Measurements from ENCODE around the gene OSM. TPM values are rescaled to one million over a fixed set of nuclear protein-coding genes. Genes with fewer than 3 reads are reported as not detected.

The OSM gene
- total RNA-seq (0.22 TPM), polyA plus RNA-seq (ENCODE audit: insufficient read depth in 1 of 8, insufficient read length in 8 of 8, low replicate concordance in 1 of 8) (1 to 10 TPM in 1 of 8 donors, under 1 TPM in 6, not detected in 1; 0.09 to 1.5 (median 0.34) TPM)
- long read RNA-seq, donor 1 = 0 reads
- long read RNA-seq, donor 2 = 0 reads
- long read RNA-seq, donor 3, partial matches to known transcripts = 0 of 1 reads
- long read RNA-seq, donor 3, other reads (novel, unspliced or antisense) = 0 of 1 reads
- long read RNA-seq, donor 4 = 0 reads
- long read RNA-seq, donor 5 = 0 reads
- long read RNA-seq, donor 6 = 0 reads
- long read RNA-seq, donor 7 = 0 reads
- long read RNA-seq, donor 8 = 0 reads
- long read RNA-seq, donor 9 = 0 reads
- long read RNA-seq, donor 10 = 0 reads
- long read RNA-seq, donor 11 = 0 reads

DNA sequence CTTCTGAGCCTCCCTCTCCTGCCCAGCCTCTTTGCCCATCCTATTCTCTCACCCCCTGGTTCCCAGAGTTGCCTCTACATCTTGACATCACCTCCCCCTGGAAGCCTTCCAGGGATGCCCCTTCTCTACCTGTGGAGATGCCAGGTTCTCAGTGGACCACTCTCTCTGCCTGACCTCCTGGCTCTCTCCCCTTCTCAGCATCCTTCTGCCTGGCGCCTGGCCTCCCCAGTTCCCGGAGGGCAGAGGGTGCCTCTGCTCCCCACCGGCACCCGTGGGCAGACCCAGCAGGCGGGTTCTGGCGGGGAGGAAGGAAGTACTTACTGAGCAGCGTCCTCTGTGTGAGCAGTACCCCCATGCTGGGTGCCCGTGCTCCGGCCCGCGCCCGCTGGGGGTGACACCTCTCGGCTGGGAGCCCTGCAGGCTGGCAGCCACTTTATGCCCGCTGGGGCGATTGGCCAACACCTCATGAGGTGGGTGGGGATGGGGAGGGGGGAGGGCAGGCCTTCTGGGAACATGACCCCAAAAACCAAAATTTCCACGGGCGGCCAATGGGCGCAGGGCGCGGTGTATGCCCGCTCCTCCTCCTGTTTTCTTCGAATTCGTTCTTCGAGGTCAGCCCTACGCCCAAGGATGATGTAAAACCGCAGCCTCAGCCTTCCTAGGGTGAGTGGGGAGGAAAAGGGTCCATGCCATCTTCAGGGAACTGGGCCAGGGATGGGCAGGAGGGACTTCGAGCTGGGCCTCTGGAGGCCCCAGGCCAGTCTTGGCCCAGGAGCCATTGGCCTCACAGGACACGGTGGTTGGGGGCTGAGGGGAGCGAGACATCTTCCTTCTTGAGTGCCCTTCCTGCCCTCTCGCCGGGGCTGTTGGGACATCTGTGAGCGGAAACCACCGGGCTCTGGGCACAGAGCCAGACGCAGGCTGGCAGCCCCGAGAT is at the start of gene OSM:
OSM (minus strand) TSS at position 407 of the 937 bp plus-strand sequence; CDS start at position 355, 52 bp downstream.
- no peaks in the 10 kb centered on the region for H3K9me3 ChIP-seq (replicated peaks; ENCODE audit: control insufficient read depth, low read depth, low read length)
- 71% methylated on average over 33 of the region's 35 CpGs for WGBS (ENCODE audit: insufficient coverage)
- H3K4me3 ChIP-seq (ENCODE audit: low read length) = peak within 1 kb of the TSS; percentile 33
- peaks cover 11% of the 10 kb centered on the region for H3K27me3 ChIP-seq (ENCODE audit: control insufficient read depth, insufficient read depth, low read length)
- peak within 1 kb of the TSS; percentile 47 for H3K27ac ChIP-seq (ENCODE audit: low read length)
- H3K36me3 ChIP-seq (ENCODE audit: control insufficient read depth, insufficient read depth, low read length) = no peaks in the 10 kb centered on the region
- DNase-seq = peak; percentile 64
- H3K4me1 ChIP-seq (ENCODE audit: control insufficient read depth, insufficient read depth, low read length) = peaks cover 3% of the 10 kb centered on the region

DNA sequence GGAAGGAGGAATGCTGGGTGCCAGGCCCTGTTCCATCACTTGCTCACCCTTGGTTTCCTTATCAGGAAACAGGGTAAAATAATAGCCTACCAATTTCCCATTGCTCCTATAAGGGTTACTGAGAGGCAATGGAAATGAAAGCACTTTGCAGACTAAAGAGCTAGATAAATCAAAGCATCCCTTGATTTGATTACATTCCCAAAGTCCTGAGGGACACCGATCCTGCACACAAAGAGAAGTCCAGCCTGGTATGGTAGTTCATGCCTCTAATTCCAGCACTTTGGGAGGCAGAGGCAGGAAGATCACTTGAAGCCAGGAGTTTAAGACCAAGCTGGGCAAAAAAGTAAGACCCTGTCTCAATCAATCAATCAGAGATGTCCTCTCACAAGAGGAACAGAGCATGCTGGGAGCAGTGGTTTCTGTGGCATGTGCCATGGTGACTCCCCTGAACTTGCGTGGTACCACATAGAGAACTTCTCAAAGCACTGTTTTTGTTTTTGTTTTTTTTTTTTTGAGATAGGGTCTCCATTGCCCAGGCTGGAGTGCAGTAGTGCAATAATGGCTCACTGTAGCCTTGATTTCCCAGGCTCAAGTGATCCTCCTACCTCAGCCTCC is 49.4 kb upstream of the OSM start:
- H3K27me3 ChIP-seq (ENCODE audit: control insufficient read depth, insufficient read depth, low read length) = no peaks in the 10 kb centered on the region
- peaks cover 8% of the 10 kb centered on the region for H3K4me1 ChIP-seq (ENCODE audit: control insufficient read depth, insufficient read depth, low read length)
- peaks cover 11% of the 10 kb centered on the region for H3K36me3 ChIP-seq (ENCODE audit: control insufficient read depth, insufficient read depth, low read length)
- DNase-seq = no peak
- no CpG with 5 or more reads among the region's 2 CpGs for WGBS (ENCODE audit: insufficient coverage)
- no peak overlapping the region for H3K4me3 ChIP-seq (ENCODE audit: low read length)
- no peak overlapping the region for H3K27ac ChIP-seq (ENCODE audit: low read length)
- no peaks in the 10 kb centered on the region for H3K9me3 ChIP-seq (replicated peaks; ENCODE audit: control insufficient read depth, low read depth, low read length)

- Histone ChIP-seq H3K36me3 (ENCODE audit: control insufficient read depth, insufficient read depth, low read length) (peaks cover 7% of the 10 kb centered on the region), H3K27ac (ENCODE audit: low read length) (no peak overlapping the region), H3K9me3 (replicated peaks; ENCODE audit: control insufficient read depth, low read depth, low read length) (no peaks in the 10 kb centered on the region), H3K4me3 (ENCODE audit: low read length) (no peak overlapping the region), H3K4me1 (ENCODE audit: control insufficient read depth, insufficient read depth, low read length) (peaks cover 14% of the 10 kb centered on the region), H3K27me3 (ENCODE audit: control insufficient read depth, insufficient read depth, low read length) (no peaks in the 10 kb centered on the region)
- no peak for DNase-seq
- 83% methylated on average over 3 of the region's 8 CpGs for WGBS (ENCODE audit: insufficient coverage)
Measured at GRCh38 chr22:30314915-30315314, 48.3 kb upstream of the OSM start.

DNA sequence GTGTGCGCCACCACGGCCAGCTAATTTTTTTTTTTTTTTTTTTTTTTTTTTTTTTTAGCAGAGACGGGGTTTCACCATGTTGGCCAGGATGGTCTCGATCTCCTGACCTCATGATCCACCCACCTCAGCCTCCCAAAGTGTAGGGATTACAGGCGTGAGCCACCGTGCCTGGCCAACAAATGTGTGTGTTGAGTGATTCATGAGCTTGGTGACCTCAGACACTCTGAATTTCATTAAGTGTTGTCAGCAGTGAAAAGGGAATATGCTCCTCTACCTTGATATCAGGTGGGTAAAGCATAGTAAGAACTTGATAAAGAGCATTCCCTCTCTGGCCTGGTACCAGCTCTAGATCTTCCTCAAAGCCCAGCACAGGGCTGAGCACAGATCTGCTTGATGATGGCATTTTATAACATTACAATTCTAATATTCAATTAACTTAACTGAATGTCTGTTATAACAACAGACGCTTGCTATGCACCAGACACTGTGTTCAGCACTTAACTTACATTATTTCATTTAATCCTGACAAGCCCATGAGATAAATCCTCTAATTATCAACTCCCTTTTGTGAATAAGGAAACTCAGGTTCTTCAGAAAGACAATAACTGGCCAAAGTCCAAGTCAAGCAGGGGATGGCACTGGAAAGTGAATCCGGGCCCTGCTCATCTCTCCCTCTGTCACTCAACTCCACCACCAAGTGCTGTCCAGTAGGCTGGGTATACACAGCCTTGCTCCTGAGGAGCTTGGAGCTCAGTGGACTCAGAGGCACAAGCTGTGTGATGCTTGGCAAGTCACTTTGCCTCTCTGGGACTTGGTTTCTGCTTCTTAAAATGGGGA is 47.1 kb upstream of the OSM start:
- H3K9me3 ChIP-seq (replicated peaks; ENCODE audit: control insufficient read depth, low read depth, low read length) = no peaks in the 10 kb centered on the region
- peaks cover 17% of the 10 kb centered on the region for H3K4me1 ChIP-seq (ENCODE audit: control insufficient read depth, insufficient read depth, low read length)
- no peak overlapping the region for H3K27ac ChIP-seq (ENCODE audit: low read length)
- DNase-seq = no peak
- no CpG with 5 or more reads among the region's 8 CpGs for WGBS (ENCODE audit: insufficient coverage)
- H3K4me3 ChIP-seq (ENCODE audit: low read length) = no peak overlapping the region
- no peaks in the 10 kb centered on the region for H3K36me3 ChIP-seq (ENCODE audit: control insufficient read depth, insufficient read depth, low read length)
- H3K27me3 ChIP-seq (ENCODE audit: control insufficient read depth, insufficient read depth, low read length) = no peaks in the 10 kb centered on the region

GRCh38 chr22:30312053-30312452 is 45.4 kb upstream of the OSM start:
- peaks cover 22% of the 10 kb centered on the region for H3K4me1 ChIP-seq (ENCODE audit: control insufficient read depth, insufficient read depth, low read length)
- H3K27ac ChIP-seq (ENCODE audit: low read length) = no peak overlapping the region
- H3K36me3 ChIP-seq (ENCODE audit: control insufficient read depth, insufficient read depth, low read length) = no peaks in the 10 kb centered on the region
- no peak overlapping the region for H3K4me3 ChIP-seq (ENCODE audit: low read length)
- DNase-seq = no peak
- no peaks in the 10 kb centered on the region for H3K27me3 ChIP-seq (ENCODE audit: control insufficient read depth, insufficient read depth, low read length)
- 90% methylated on average over 4 of the region's 6 CpGs for WGBS (ENCODE audit: insufficient coverage)
- no peaks in the 10 kb centered on the region for H3K9me3 ChIP-seq (replicated peaks; ENCODE audit: control insufficient read depth, low read depth, low read length)

DNA sequence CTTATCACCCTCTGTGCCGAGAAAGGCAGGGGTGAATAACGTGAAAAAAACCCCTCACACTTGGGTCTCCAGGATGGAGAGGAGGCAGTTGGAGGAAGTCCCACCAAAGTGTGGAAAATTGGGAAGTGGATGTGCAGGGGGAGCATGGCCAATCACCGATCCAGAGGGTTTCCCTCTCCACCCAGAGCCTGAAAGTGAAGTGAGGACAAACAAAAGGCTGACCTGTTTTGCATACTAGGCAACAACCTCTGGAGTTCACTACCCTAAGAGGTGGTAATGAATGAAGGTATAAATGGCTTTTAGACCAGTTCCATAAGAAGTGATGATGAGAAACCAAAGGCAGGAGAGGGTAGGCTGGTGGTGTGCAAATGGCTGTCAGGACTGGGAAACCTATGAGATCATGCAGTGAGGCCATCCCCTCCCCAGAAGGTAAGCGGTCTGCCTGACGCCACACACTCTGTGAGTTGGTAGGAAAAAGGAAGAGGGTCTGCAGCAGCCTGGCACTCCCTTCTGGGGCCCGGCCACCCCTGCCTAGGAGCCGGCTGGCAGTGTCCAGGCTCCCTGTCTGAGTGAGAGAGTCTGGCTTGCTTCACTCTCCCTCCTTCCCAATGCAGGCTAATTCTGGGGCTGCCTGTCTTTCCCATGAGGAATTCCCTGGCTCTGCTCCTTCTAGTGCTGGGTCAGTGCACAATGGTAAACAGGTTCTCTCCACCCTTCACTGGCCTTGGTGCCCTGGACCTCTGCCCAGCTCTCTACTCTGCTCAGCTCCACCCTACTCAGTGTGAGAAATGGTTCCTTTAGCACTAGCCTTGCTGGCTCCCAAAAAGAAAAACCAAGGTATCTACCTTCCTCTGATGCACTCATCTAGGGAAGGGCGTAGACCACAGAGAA is 44.5 kb upstream of the OSM start:
- Histone ChIP-seq H3K27me3 (ENCODE audit: control insufficient read depth, insufficient read depth, low read length) (no peaks in the 10 kb centered on the region), H3K27ac (ENCODE audit: low read length) (peak overlapping the region; percentile 20), H3K36me3 (ENCODE audit: control insufficient read depth, insufficient read depth, low read length) (no peaks in the 10 kb centered on the region), H3K9me3 (replicated peaks; ENCODE audit: control insufficient read depth, low read depth, low read length) (no peaks in the 10 kb centered on the region), H3K4me1 (ENCODE audit: control insufficient read depth, insufficient read depth, low read length) (peaks cover 24% of the 10 kb centered on the region), H3K4me3 (ENCODE audit: low read length) (no peak overlapping the region)
- WGBS (ENCODE audit: insufficient coverage) = 73% methylated on average over 3 of the region's 8 CpGs
- DNase-seq = no peak

GRCh38 chr22:30309951-30310741 is 43.5 kb upstream of the OSM start:
- 49% methylated on average over 2 of the region's 7 CpGs for WGBS (ENCODE audit: insufficient coverage)

DNA sequence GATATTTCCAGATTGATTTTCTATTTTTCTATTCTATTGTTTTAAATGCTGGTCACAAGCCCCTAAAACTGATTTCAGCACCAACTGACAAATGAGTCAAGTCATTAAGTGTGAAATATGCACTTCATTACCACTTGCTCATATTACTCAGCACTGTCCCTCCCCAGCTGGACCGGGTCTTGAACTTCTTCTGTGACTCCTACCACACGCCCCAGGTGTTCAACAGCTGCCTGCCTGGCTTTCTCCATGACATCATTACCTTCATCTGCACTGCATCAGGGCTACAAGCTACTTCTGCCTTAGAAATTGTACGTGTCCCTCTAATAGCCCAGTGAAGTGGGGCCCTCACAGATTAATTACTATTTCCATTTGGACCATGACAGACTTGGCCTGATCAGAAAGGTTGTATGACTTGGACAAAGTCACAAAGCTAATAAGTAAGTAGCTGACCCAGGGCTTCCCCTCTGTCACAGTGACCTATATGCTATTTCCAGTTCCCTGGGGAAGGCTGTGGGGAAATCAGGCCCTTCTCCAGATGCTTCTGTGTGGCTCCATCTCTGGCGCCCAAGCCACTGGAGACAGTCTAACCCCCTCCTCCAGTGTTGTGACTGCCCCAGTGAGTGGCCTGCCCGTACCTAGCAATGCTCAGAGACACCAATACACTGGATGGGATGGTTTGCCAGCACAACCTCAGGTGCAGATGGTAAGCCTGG is 42.0 kb upstream of the OSM start:
- Histone ChIP-seq H3K4me1 (ENCODE audit: control insufficient read depth, insufficient read depth, low read length) (peaks cover 37% of the 10 kb centered on the region), H3K4me3 (ENCODE audit: low read length) (no peak overlapping the region), H3K9me3 (replicated peaks; ENCODE audit: control insufficient read depth, low read depth, low read length) (no peaks in the 10 kb centered on the region), H3K36me3 (ENCODE audit: control insufficient read depth, insufficient read depth, low read length) (no peaks in the 10 kb centered on the region), H3K27me3 (ENCODE audit: control insufficient read depth, insufficient read depth, low read length) (no peaks in the 10 kb centered on the region), H3K27ac (ENCODE audit: low read length) (no peak overlapping the region)
- WGBS (ENCODE audit: insufficient coverage) = 31% methylated on average over 4 of the region's 5 CpGs
- no peak for DNase-seq

More at GRCh38 chr22:30309951-30310741, 43.5 kb upstream of the OSM start:
- H3K4me3 ChIP-seq (ENCODE audit: low read length) = no peak overlapping the region
- peaks cover 31% of the 10 kb centered on the region for H3K4me1 ChIP-seq (ENCODE audit: control insufficient read depth, insufficient read depth, low read length)
- H3K9me3 ChIP-seq (replicated peaks; ENCODE audit: control insufficient read depth, low read depth, low read length) = no peaks in the 10 kb centered on the region
- DNase-seq = no peak
- H3K36me3 ChIP-seq (ENCODE audit: control insufficient read depth, insufficient read depth, low read length) = no peaks in the 10 kb centered on the region
- no peaks in the 10 kb centered on the region for H3K27me3 ChIP-seq (ENCODE audit: control insufficient read depth, insufficient read depth, low read length)
- no peak overlapping the region for H3K27ac ChIP-seq (ENCODE audit: low read length)
